Astrocyte (in vitro differentiated cells and primary cell): ENCODE results near the gene OTOGL. TPM values are rescaled to one million over a fixed set of nuclear protein-coding genes. Genes with fewer than 3 reads are reported as not detected.
A peak's percentile ranks its signal among the peaks of the same experiment; 100 is the strongest.

Source experiments
- DNase-seq: peaks from one replicate; pipeline ENCODE4 v3.0.0-alpha.2; 2010; ENCODE audit warnings: low read depth
- FAIRE-seq: peaks from 2 replicates; lab custom pipeline; 2011; peaks lifted over from hg19 to GRCh38; lab: Jason Lieb, UNC
- H2AFZ ChIP-seq: 2 replicates; pipeline ENCODE4 v1.6.0; 2012; ENCODE audit warnings: low read depth, low read length, inconsistent platforms
- H3K27ac ChIP-seq: 2 replicates; pipeline ENCODE4 v1.5.1; 2011; ENCODE audit warnings: low read depth, low read length, inconsistent platforms
- H3K27me3 ChIP-seq: 2 replicates; pipeline ENCODE4 v1.6.0; 2011; ENCODE audit warnings: low read length, inconsistent platforms; ENCODE audit not compliant: insufficient read depth
- H3K36me3 ChIP-seq: 2 replicates; pipeline ENCODE4 v1.5.1; 2011; ENCODE audit warnings: low read length, inconsistent platforms; ENCODE audit not compliant: insufficient read depth
- H3K4me1 ChIP-seq: 2 replicates; pipeline ENCODE4 v1.5.1; 2011; ENCODE audit warnings: low read length, inconsistent platforms; ENCODE audit not compliant: insufficient read depth
- H3K4me2 ChIP-seq: 2 replicates; pipeline ENCODE4 v1.6.0; 2012; ENCODE audit warnings: low read length, inconsistent platforms
- H3K4me3 ChIP-seq: 2 replicates; pipeline ENCODE4 v1.5.1; 2011; ENCODE audit warnings: low read depth, mild to moderate bottlenecking, low read length, inconsistent platforms; ENCODE audit not compliant: insufficient read depth
- H3K79me2 ChIP-seq: 2 replicates; pipeline ENCODE4 v1.6.0; 2012; ENCODE audit warnings: mild to moderate bottlenecking, low read length, inconsistent platforms; ENCODE audit not compliant: insufficient read depth
- H3K9ac ChIP-seq: 2 replicates; pipeline ENCODE4 v1.6.0; 2012; ENCODE audit warnings: mild to moderate bottlenecking, low read length, inconsistent platforms
- H3K9me3 ChIP-seq: 2 replicates; pipeline ENCODE4 v1.5.1; 2012; ENCODE audit warnings: low read depth, mild to moderate bottlenecking, low read length, inconsistent platforms; ENCODE audit not compliant: insufficient read depth
- H4K20me1 ChIP-seq: 2 replicates; pipeline ENCODE4 v1.6.0; 2012; ENCODE audit warnings: low read length, inconsistent platforms; ENCODE audit not compliant: insufficient read depth
- H3K27ac Mint-ChIP-seq: one replicate; pipeline ENCODE4 v1.8.0; 2021; ENCODE audit warnings: mild to moderate bottlenecking, mixed read lengths; ENCODE audit not compliant: unreplicated experiment
- H3K27me3 Mint-ChIP-seq: one replicate; pipeline ENCODE4 v1.8.0; 2021; ENCODE audit warnings: low read depth, mixed read lengths; ENCODE audit not compliant: unreplicated experiment
- H3K36me3 Mint-ChIP-seq: one replicate; pipeline ENCODE4 v1.8.0; 2021; ENCODE audit warnings: low read depth, mixed read lengths; ENCODE audit not compliant: unreplicated experiment
- H3K4me1 Mint-ChIP-seq: one replicate; pipeline ENCODE4 v1.8.0; 2021; ENCODE audit warnings: low read depth, mixed read lengths; ENCODE audit not compliant: unreplicated experiment
- H3K4me3 Mint-ChIP-seq: one replicate; pipeline ENCODE4 v1.8.0; 2021; ENCODE audit warnings: mild to moderate bottlenecking, moderate library complexity, mixed read lengths; ENCODE audit not compliant: unreplicated experiment
- H3K9me3 Mint-ChIP-seq: one replicate; pipeline ENCODE4 v1.8.0; 2021; ENCODE audit warnings: mild to moderate bottlenecking, mixed read lengths; ENCODE audit not compliant: unreplicated experiment
- EZH2 ChIP-seq: IDR thresholded peaks from 2 replicates; pipeline ENCODE4 v1.6.1; 2012; ENCODE audit warnings: mild to moderate bottlenecking, low read length, inconsistent platforms; ENCODE audit not compliant: insufficient read depth
- total RNA-seq: library from RNA; stranded (reverse); gene quantifications from 2 replicates; pipeline ENCODE4 v1.2.1, GENCODE V29; 2021
- TF ChIP-seq, protein P1 (sequence below): IDR thresholded peaks from 2 replicates; pipeline ENCODE4 v1.5.1; 2011; ENCODE audit warnings: low read depth, mild to moderate bottlenecking, inconsistent platforms, low read length, moderate library complexity; ENCODE audit not compliant: insufficient read depth

The OTOGL gene
- total RNA-seq, 1 donor from 2014 or later: 0.16 TPM

DNA sequence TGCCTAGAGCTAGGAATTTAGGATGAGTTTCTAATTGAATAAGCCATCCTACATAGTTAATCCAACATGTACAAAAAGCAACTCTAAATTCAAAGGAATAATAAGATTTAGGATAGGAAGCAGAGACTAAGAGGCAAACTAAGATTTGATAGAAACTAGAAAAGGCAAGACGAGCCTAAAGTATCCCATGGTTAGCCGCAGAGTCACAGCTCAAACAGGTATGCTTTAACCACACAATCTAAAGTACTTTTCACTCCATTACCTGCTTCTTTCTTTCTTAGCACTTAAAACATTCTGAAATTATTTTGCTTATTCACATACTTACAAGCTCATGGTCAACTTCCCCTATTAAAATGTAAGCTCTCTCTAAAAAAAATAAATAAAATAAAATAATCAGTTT lies 51.8 kb downstream of the OTOGL start:
- FAIRE-seq: no peak
- Histone ChIP-seq H3K9ac (no peak overlapping the region), H3K4me3 (no peak overlapping the region), H4K20me1 (no peaks in the 10 kb centered on the region), H3K4me1 (no peaks in the 10 kb centered on the region), H3K36me3 (no peaks in the 10 kb centered on the region), H3K79me2 (no peaks in the 10 kb centered on the region), H3K9me3 (no peaks in the 10 kb centered on the region), H3K27me3 (no peaks in the 10 kb centered on the region), H3K27ac (no peak overlapping the region), H3K4me2 (no peak overlapping the region), H2AFZ (no peak overlapping the region)
- DNase-seq: no peak
- no peaks in the 10 kb centered on the region for H3K27me3 Mint-ChIP-seq
- H3K9me3 Mint-ChIP-seq: peaks cover 3% of the 10 kb centered on the region
- TF ChIP-seq EZH2: no peak
- TF ChIP-seq, protein P1, sequence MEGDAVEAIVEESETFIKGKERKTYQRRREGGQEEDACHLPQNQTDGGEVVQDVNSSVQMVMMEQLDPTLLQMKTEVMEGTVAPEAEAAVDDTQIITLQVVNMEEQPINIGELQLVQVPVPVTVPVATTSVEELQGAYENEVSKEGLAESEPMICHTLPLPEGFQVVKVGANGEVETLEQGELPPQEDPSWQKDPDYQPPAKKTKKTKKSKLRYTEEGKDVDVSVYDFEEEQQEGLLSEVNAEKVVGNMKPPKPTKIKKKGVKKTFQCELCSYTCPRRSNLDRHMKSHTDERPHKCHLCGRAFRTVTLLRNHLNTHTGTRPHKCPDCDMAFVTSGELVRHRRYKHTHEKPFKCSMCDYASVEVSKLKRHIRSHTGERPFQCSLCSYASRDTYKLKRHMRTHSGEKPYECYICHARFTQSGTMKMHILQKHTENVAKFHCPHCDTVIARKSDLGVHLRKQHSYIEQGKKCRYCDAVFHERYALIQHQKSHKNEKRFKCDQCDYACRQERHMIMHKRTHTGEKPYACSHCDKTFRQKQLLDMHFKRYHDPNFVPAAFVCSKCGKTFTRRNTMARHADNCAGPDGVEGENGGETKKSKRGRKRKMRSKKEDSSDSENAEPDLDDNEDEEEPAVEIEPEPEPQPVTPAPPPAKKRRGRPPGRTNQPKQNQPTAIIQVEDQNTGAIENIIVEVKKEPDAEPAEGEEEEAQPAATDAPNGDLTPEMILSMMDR: no peak
- no peak overlapping the region for H3K27ac Mint-ChIP-seq
- H3K36me3 Mint-ChIP-seq: no peaks in the 10 kb centered on the region
- H3K4me1 Mint-ChIP-seq: no peaks in the 10 kb centered on the region
- no peak overlapping the region for H3K4me3 Mint-ChIP-seq

DNA sequence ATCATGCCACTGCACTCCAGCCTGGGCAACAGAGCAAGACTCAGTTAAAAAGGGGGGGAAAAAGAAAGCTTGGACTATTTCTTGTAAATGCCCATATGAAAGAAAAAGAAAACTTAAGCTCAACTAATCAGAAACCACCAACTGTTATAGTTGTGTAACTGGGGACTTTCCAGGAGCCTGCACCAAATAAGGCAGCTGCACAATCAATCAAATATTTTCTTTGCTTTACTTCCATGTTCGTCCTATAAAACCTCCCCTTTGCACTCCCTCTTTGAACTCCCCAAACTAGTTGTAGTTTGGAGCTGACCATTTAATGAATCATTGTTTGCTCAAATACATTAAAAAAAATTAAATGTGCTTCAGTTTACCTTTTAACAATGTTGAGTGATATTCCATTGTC lies 54.9 kb downstream of the OTOGL start:
- H3K4me1 ChIP-seq: no peaks in the 10 kb centered on the region
- no peak overlapping the region for H3K9ac ChIP-seq
- H2AFZ ChIP-seq: no peak overlapping the region
- FAIRE-seq (no peak), DNase-seq (peak; percentile 27)
- H3K27me3 ChIP-seq: no peaks in the 10 kb centered on the region
- H3K4me3 ChIP-seq: no peak overlapping the region
- no peaks in the 10 kb centered on the region for H3K36me3 ChIP-seq
- no peaks in the 10 kb centered on the region for H3K9me3 ChIP-seq
- Mint-ChIP-seq H3K9me3 (no peaks in the 10 kb centered on the region), H3K4me1 (peaks cover 4% of the 10 kb centered on the region), H3K27me3 (no peaks in the 10 kb centered on the region), H3K4me3 (no peak overlapping the region), H3K27ac (no peak overlapping the region), H3K36me3 (no peaks in the 10 kb centered on the region)
- no peak overlapping the region for H3K27ac ChIP-seq
- H4K20me1 ChIP-seq: no peaks in the 10 kb centered on the region
- no peaks in the 10 kb centered on the region for H3K79me2 ChIP-seq
- no peak for TF ChIP-seq EZH2
- TF ChIP-seq, protein P1: no peak
- no peak overlapping the region for H3K4me2 ChIP-seq

DNA sequence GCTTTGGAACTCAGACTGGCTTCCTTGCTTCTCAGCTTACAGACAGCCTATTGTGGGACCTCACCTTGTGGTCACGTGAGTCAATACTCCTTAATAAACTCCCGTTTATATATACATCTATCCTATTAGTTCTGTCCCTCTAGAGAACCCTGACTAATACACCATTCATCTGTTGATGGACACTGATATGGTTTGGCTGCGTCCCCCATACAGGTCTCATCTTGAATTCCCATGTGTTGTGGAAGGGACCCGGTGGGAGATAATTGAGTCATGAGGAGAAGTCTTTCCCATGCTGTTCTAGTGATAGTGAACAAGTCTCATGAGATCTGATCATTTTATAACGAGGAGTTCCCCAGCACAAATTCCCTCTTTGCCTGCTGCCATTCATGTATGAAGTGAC lies 57.0 kb downstream of the OTOGL start:
- no peaks in the 10 kb centered on the region for H3K9me3 ChIP-seq
- DNase-seq: peak; percentile 7
- H3K36me3 ChIP-seq: no peaks in the 10 kb centered on the region
- no peaks in the 10 kb centered on the region for H3K4me1 ChIP-seq
- no peak overlapping the region for H3K27ac ChIP-seq
- no peaks in the 10 kb centered on the region for H3K36me3 Mint-ChIP-seq
- no peak for FAIRE-seq
- no peak overlapping the region for H3K9ac ChIP-seq
- H3K9me3 Mint-ChIP-seq: no peaks in the 10 kb centered on the region
- no peaks in the 10 kb centered on the region for H3K27me3 Mint-ChIP-seq
- peaks cover 4% of the 10 kb centered on the region for H3K4me1 Mint-ChIP-seq
- TF ChIP-seq, protein P1: no peak
- no peak for TF ChIP-seq EZH2
- no peaks in the 10 kb centered on the region for H3K27me3 ChIP-seq
- H3K27ac Mint-ChIP-seq: no peak overlapping the region
- H2AFZ ChIP-seq: no peak overlapping the region
- no peaks in the 10 kb centered on the region for H3K79me2 ChIP-seq
- no peaks in the 10 kb centered on the region for H4K20me1 ChIP-seq
- H3K4me2 ChIP-seq: no peak overlapping the region
- no peak overlapping the region for H3K4me3 ChIP-seq
- H3K4me3 Mint-ChIP-seq: no peak overlapping the region
